GM23338 (cell line): ENCODE data around the gene MYT1. TPM values are rescaled to one million over a fixed set of nuclear protein-coding genes. Genes with fewer than 3 reads are reported as not detected.

Source experiments
- ATAC-seq: fragments of 200-7000 bp; cut with Tn5 transposase; 3 replicates; pipeline ENCODE4 v1.9.1; 2020
- DNase-seq: peaks from one replicate; pipeline ENCODE4 v3.0.0-alpha.2; 2015; ENCODE audit warnings: low spot score
- H2AFZ ChIP-seq: fragments of 200-600 bp; sonication (generic); 2 replicates; pipeline ENCODE4 v1.8.0; 2016; ENCODE audit warnings: antibody characterized with exemption, mild to moderate bottlenecking, moderate library complexity
- H3F3A ChIP-seq: fragments of 200-600 bp; sonication (generic); replicated peaks from 2 replicates; pipeline ENCODE4 v1.8.0; 2017; ENCODE audit warnings: antibody characterized with exemption, mixed run types, low read depth
- H3K27ac ChIP-seq: fragments of 200-600 bp; sonication (generic); 2 replicates; pipeline ENCODE4 v1.6.1; 2016; ENCODE audit warnings: low read depth
- H3K27me3 ChIP-seq: fragments of 200-600 bp; sonication (generic); 2 replicates; pipeline ENCODE4 v1.8.0; 2016; ENCODE audit warnings: mild to moderate bottlenecking, mixed run types, moderate library complexity; ENCODE audit not compliant: insufficient read depth
- H3K36me3 ChIP-seq: fragments of 200-600 bp; sonication (generic); 2 replicates; pipeline ENCODE4 v1.8.0; 2016; ENCODE audit warnings: mild to moderate bottlenecking; ENCODE audit not compliant: insufficient read depth
- H3K4me1 ChIP-seq: fragments of 200-600 bp; sonication (generic); 2 replicates; pipeline ENCODE4 v1.8.0; 2016; ENCODE audit warnings: mild to moderate bottlenecking, moderate library complexity; ENCODE audit not compliant: insufficient read depth
- H3K4me2 ChIP-seq: fragments of 200-600 bp; sonication (generic); 2 replicates; pipeline ENCODE4 v1.7.1; 2017; ENCODE audit warnings: mixed run types
- H3K4me3 ChIP-seq: fragments of 200-600 bp; sonication (generic); 2 replicates; pipeline ENCODE4 v1.6.1; 2016; ENCODE audit warnings: mixed run types
- H3K79me2 ChIP-seq: fragments of 200-600 bp; sonication (generic); replicated peaks from 2 replicates; pipeline ENCODE4 v1.8.0; 2017; ENCODE audit warnings: mild to moderate bottlenecking; ENCODE audit not compliant: insufficient read depth
- H3K9me2 ChIP-seq: fragments of 200-600 bp; sonication (generic); 2 replicates; pipeline ENCODE4 v1.8.0; 2017; ENCODE audit not compliant: insufficient read depth
- H4K20me1 ChIP-seq: fragments of 200-600 bp; sonication (generic); replicated peaks from 2 replicates; pipeline ENCODE4 v1.8.0; 2017; ENCODE audit warnings: mild to moderate bottlenecking; ENCODE audit not compliant: insufficient read depth
- H3K27ac Mint-ChIP-seq: 2 replicates; pipeline ENCODE4 v1.8.0; 2020; ENCODE audit warnings: inconsistent platforms, mild to moderate bottlenecking, moderate library complexity, mixed read lengths
- H3K27me3 Mint-ChIP-seq: 3 replicates; pipeline ENCODE4 v1.8.0; 2022; ENCODE audit warnings: low read depth, mild to moderate bottlenecking, moderate library complexity, mixed read lengths, inconsistent platforms; ENCODE audit not compliant: insufficient read depth, poor library complexity
- H3K36me3 Mint-ChIP-seq: 3 replicates; pipeline ENCODE4 v1.8.0; 2021; ENCODE audit warnings: low read depth, mild to moderate bottlenecking, inconsistent platforms, moderate library complexity, mixed read lengths
- H3K4me1 Mint-ChIP-seq: 3 replicates; pipeline ENCODE4 v1.8.0; 2020; ENCODE audit warnings: mild to moderate bottlenecking, inconsistent platforms, mixed read lengths
- H3K4me3 Mint-ChIP-seq: 3 replicates; pipeline ENCODE4 v1.8.0; 2021; ENCODE audit warnings: moderate library complexity, mild to moderate bottlenecking, inconsistent platforms, mixed read lengths
- H3K9me3 Mint-ChIP-seq: 3 replicates; pipeline ENCODE4 v1.8.0; 2020; ENCODE audit warnings: moderate library complexity, mild to moderate bottlenecking, inconsistent platforms, mixed read lengths
- CREB1 ChIP-seq: fragments of 250-450 bp; sonication (Bioruptor Pico); IDR thresholded peaks from 2 replicates; pipeline ENCODE4 v1.5.0; 2020; ENCODE audit warnings: low read depth, mild to moderate bottlenecking, moderate library complexity
- EZH2 ChIP-seq: fragments of 200-600 bp; sonication (generic); IDR thresholded peaks from one replicate; pipeline ENCODE4 v1.8.0; 2017; ENCODE audit warnings: antibody characterized with exemption, mild to moderate bottlenecking, low read depth; ENCODE audit not compliant: unreplicated experiment
- EZH2phosphoT487 ChIP-seq: fragments of 200-600 bp; sonication (generic); IDR thresholded peaks from one replicate; pipeline ENCODE4 v1.8.1; 2018; ENCODE audit warnings: antibody characterized with exemption; ENCODE audit not compliant: unreplicated experiment
- NANOG ChIP-seq: IDR thresholded peaks from 2 replicates; pipeline ENCODE4 v1.6.1; 2016; ENCODE audit warnings: antibody characterized with exemption, borderline replicate concordance
- POLR2AphosphoS5 ChIP-seq: IDR thresholded peaks from 2 replicates; pipeline ENCODE4 v1.6.1; 2016; ENCODE audit warnings: antibody characterized with exemption, low read depth
- STAT1 ChIP-seq: IDR thresholded peaks from one replicate; pipeline ENCODE4 v1.6.1; 2016; ENCODE audit warnings: antibody characterized with exemption; ENCODE audit not compliant: unreplicated experiment
- ZNF114 ChIP-seq: fragments of 250-450 bp; sonication (Bioruptor Pico); IDR thresholded peaks from 2 replicates; pipeline ENCODE4 v1.5.0; 2020; ENCODE audit warnings: mild to moderate bottlenecking, moderate library complexity
- polyA plus RNA-seq: library from polyadenylated mRNA; unstranded; fragments of >200 nt; fragmentation: Nextera tagmentation; extraction: Ambion mirVana; gene quantifications from 2 replicates; pipeline ENCODE4 v1.2.1, GENCODE V29; 2016
- total RNA-seq: library from RNA; depleted of rRNA; stranded (reverse); fragments of >200 nt; shearing (Covaris generic); gene quantifications from 2 replicates; pipeline ENCODE4 v1.2.3, GENCODE V29; 2014
- TF ChIP-seq, protein P1 (sequence below): fragments of 250-450 bp; sonication (Bioruptor Pico); IDR thresholded peaks from 2 replicates; pipeline ENCODE4 v1.5.0; 2020; ENCODE audit warnings: mild to moderate bottlenecking, moderate library complexity
- TF ChIP-seq, protein P2 (sequence below): IDR thresholded peaks from one replicate; pipeline ENCODE4 v1.6.1; 2018; ENCODE audit warnings: antibody characterized with exemption; ENCODE audit not compliant: unreplicated experiment

The MYT1 gene
- total and polyA plus RNA-seq, 2 experiments from 2014 or later = 0.83 to 1.6 TPM

DNA sequence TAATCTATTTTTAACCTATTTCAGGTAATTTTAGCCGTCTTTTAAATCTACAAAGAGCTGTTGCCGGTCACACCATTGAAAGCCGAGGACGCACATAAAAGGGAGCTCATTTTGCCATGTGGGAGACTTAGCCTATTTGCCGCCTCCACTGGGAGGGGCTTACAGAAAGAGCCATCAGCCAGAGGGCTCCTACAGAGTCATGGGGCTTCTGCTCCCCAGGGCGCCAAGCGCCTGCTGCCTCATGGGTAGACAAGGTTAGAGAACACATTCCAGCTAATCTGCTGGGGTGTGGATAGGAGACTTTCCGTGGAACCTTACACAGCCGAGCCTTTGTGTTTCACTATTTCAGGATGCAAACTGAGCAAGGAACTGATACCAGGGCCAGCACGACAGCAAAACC, 103.9 kb downstream of the MYT1 start:
- H3K9me3 Mint-ChIP-seq = no peaks in the 10 kb centered on the region; the same call in 2 of the 3 replicates
- no peaks in the 10 kb centered on the region for H3K9me2 ChIP-seq
- H3F3A ChIP-seq = no peaks in the 10 kb centered on the region
- no peaks in the 10 kb centered on the region for H3K4me1 ChIP-seq
- no peak overlapping the region for H3K4me2 ChIP-seq
- no peak overlapping the region for H3K27ac Mint-ChIP-seq
- no peak overlapping the region for H3K27ac ChIP-seq
- H4K20me1 ChIP-seq = no peaks in the 10 kb centered on the region
- H3K4me3 Mint-ChIP-seq = no peak overlapping the region
- no peaks in the 10 kb centered on the region for H3K27me3 Mint-ChIP-seq
- no peak overlapping the region for H2AFZ ChIP-seq
- H3K4me1 Mint-ChIP-seq = no peaks in the 10 kb centered on the region
- H3K4me3 ChIP-seq = no peak overlapping the region
- peaks cover 8% of the 10 kb centered on the region for H3K36me3 ChIP-seq
- H3K27me3 ChIP-seq = no peaks in the 10 kb centered on the region
- peaks cover 25% of the 10 kb centered on the region for H3K36me3 Mint-ChIP-seq
- H3K79me2 ChIP-seq = peaks cover 26% of the 10 kb centered on the region; the same call in 1 of the 2 replicates
- DNase-seq = peak; percentile 40
- ATAC-seq = peak; percentile 87
- TF ChIP-seq STAT1 (no peak), EZH2phosphoT487 (no peak), NANOG (no peak)

DNA sequence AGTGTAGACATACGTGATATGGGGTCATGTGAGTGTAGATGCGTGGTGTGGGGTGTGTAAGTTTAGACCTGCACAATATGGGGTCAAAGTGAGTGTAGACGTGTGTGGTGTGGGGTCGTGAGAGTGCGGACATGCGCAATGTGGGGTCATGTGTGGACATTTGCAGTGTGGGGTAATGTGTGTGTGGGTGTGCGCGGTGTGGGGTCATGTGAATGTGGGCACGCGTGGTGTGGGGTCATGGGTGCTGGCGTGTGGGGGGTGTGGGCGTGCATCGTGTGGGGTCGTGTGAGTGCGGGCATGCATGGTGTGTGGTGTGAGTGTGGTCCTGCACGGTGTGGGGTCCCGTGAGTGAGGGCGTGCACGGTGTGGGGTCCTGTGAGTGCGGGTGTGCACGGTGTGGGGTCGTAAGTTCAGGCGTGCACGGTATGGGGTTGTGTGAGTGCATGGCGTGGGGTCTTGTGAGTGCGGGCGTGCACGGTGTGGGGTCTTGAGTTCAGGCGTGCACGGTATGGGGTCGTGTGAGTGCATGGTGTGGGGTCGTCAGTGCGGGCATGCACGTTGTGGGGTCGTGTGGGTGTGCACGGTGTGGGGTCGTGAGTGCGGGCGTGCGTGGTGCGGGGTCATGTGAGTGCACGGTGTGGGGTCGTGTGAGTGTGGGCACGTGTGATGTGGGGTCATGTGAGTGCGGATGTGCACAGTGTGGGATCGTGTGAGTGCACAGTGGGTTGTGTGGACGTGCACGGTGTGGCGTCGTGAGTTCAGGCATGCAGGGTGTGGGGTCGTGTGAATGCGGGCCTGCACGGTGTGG, 105.6 kb downstream of the MYT1 start:
- H3K4me1 ChIP-seq = no peaks in the 10 kb centered on the region
- no peaks in the 10 kb centered on the region for H3K27me3 ChIP-seq
- Mint-ChIP-seq H3K27ac (no peak overlapping the region; the same call in 1 of the 2 replicates), H3K4me3 (no peak overlapping the region; the same call in 2 of the 3 replicates), H3K4me1 (no peaks in the 10 kb centered on the region), H3K27me3 (no peaks in the 10 kb centered on the region), H3K36me3 (peaks cover 29% of the 10 kb centered on the region), H3K9me3 (no peaks in the 10 kb centered on the region; the same call in 2 of the 3 replicates)
- H3F3A ChIP-seq = no peaks in the 10 kb centered on the region
- H3K36me3 ChIP-seq = peaks cover 8% of the 10 kb centered on the region
- H3K9me2 ChIP-seq = no peaks in the 10 kb centered on the region
- peaks cover 12% of the 10 kb centered on the region; the same call in 1 of the 2 replicates for H3K79me2 ChIP-seq
- no peaks in the 10 kb centered on the region; the same call in 1 of the 2 replicates for H4K20me1 ChIP-seq
- H3K4me3 ChIP-seq = no peak overlapping the region
- DNase-seq (no peak), ATAC-seq (no peak)
- H3K27ac ChIP-seq = no peak overlapping the region
- H3K4me2 ChIP-seq = no peak overlapping the region
- no peak overlapping the region for H2AFZ ChIP-seq
- TF ChIP-seq CREB1 (CRISPR knock-in tag) = no peak
- TF ChIP-seq, protein P1, sequence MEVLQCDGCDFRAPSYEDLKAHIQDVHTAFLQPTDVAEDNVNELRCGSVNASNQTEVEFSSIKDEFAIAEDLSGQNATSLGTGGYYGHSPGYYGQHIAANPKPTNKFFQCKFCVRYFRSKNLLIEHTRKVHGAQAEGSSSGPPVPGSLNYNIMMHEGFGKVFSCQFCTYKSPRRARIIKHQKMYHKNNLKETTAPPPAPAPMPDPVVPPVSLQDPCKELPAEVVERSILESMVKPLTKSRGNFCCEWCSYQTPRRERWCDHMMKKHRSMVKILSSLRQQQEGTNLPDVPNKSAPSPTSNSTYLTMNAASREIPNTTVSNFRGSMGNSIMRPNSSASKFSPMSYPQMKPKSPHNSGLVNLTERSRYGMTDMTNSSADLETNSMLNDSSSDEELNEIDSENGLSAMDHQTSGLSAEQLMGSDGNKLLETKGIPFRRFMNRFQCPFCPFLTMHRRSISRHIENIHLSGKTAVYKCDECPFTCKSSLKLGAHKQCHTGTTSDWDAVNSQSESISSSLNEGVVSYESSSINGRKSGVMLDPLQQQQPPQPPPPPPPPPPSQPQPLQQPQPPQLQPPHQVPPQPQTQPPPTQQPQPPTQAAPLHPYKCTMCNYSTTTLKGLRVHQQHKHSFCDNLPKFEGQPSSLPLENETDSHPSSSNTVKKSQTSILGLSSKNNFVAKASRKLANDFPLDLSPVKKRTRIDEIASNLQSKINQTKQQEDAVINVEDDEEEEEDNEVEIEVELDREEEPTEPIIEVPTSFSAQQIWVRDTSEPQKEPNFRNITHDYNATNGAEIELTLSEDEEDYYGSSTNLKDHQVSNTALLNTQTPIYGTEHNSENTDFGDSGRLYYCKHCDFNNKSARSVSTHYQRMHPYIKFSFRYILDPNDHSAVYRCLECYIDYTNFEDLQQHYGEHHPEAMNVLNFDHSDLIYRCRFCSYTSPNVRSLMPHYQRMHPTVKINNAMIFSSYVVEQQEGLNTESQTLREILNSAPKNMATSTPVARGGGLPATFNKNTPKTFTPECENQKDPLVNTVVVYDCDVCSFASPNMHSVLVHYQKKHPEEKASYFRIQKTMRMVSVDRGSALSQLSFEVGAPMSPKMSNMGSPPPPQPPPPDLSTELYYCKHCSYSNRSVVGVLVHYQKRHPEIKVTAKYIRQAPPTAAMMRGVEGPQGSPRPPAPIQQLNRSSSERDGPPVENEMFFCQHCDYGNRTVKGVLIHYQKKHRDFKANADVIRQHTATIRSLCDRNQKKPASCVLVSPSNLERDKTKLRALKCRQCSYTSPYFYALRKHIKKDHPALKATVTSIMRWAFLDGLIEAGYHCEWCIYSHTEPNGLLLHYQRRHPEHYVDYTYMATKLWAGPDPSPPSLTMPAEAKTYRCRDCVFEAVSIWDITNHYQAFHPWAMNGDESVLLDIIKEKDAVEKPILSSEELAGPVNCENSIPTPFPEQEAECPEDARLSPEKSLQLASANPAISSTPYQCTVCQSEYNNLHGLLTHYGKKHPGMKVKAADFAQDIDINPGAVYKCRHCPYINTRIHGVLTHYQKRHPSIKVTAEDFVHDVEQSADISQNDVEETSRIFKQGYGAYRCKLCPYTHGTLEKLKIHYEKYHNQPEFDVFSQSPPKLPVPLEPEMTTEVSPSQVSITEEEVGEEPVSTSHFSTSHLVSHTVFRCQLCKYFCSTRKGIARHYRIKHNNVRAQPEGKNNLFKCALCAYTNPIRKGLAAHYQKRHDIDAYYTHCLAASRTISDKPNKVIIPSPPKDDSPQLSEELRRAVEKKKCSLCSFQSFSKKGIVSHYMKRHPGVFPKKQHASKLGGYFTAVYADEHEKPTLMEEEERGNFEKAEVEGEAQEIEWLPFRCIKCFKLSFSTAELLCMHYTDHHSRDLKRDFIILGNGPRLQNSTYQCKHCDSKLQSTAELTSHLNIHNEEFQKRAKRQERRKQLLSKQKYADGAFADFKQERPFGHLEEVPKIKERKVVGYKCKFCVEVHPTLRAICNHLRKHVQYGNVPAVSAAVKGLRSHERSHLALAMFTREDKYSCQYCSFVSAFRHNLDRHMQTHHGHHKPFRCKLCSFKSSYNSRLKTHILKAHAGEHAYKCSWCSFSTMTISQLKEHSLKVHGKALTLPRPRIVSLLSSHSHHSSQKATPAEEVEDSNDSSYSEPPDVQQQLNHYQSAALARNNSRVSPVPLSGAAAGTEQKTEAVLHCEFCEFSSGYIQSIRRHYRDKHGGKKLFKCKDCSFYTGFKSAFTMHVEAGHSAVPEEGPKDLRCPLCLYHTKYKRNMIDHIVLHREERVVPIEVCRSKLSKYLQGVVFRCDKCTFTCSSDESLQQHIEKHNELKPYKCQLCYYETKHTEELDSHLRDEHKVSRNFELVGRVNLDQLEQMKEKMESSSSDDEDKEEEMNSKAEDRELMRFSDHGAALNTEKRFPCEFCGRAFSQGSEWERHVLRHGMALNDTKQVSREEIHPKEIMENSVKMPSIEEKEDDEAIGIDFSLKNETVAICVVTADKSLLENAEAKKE = no peak
- no peak for TF ChIP-seq POLR2AphosphoS5
- no peak for TF ChIP-seq EZH2
- TF ChIP-seq, protein P2, sequence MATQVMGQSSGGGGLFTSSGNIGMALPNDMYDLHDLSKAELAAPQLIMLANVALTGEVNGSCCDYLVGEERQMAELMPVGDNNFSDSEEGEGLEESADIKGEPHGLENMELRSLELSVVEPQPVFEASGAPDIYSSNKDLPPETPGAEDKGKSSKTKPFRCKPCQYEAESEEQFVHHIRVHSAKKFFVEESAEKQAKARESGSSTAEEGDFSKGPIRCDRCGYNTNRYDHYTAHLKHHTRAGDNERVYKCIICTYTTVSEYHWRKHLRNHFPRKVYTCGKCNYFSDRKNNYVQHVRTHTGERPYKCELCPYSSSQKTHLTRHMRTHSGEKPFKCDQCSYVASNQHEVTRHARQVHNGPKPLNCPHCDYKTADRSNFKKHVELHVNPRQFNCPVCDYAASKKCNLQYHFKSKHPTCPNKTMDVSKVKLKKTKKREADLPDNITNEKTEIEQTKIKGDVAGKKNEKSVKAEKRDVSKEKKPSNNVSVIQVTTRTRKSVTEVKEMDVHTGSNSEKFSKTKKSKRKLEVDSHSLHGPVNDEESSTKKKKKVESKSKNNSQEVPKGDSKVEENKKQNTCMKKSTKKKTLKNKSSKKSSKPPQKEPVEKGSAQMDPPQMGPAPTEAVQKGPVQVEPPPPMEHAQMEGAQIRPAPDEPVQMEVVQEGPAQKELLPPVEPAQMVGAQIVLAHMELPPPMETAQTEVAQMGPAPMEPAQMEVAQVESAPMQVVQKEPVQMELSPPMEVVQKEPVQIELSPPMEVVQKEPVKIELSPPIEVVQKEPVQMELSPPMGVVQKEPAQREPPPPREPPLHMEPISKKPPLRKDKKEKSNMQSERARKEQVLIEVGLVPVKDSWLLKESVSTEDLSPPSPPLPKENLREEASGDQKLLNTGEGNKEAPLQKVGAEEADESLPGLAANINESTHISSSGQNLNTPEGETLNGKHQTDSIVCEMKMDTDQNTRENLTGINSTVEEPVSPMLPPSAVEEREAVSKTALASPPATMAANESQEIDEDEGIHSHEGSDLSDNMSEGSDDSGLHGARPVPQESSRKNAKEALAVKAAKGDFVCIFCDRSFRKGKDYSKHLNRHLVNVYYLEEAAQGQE = no peak
- no peak for TF ChIP-seq EZH2phosphoT487
- TF ChIP-seq ZNF114 (CRISPR knock-in tag) = no peak
- no peak for TF ChIP-seq STAT1
